ENCODE data around the gene NR6A1.

DNA sequence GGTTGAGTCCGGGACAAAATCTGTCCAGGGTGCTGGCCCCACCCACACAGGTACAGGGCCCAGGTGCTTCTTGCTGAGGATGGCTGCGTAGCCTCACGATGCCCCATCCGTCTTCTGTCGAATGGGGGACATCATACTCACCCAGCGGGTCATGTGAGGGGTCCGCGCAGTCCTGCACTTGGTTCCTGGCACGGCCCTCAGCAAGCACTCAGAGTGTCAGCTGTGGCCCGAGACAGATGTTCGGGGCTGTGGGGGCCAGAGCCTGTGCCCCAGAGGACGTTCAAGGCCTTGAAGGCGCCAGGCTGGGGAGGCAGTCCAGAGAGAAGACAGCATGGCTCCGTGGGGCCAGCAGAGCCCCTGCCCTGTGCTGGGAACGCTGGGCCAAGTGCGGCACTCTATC, 291.7 kb downstream of the NR6A1 start:
- TF ChIP-seq POLR2A (IDR thresholded peaks at IDR 0.05): no peak
- TF ChIP-seq, protein P1, sequence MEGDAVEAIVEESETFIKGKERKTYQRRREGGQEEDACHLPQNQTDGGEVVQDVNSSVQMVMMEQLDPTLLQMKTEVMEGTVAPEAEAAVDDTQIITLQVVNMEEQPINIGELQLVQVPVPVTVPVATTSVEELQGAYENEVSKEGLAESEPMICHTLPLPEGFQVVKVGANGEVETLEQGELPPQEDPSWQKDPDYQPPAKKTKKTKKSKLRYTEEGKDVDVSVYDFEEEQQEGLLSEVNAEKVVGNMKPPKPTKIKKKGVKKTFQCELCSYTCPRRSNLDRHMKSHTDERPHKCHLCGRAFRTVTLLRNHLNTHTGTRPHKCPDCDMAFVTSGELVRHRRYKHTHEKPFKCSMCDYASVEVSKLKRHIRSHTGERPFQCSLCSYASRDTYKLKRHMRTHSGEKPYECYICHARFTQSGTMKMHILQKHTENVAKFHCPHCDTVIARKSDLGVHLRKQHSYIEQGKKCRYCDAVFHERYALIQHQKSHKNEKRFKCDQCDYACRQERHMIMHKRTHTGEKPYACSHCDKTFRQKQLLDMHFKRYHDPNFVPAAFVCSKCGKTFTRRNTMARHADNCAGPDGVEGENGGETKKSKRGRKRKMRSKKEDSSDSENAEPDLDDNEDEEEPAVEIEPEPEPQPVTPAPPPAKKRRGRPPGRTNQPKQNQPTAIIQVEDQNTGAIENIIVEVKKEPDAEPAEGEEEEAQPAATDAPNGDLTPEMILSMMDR (IDR thresholded peaks at IDR 0.05): no peak
- TF ChIP-seq POLR2AphosphoS5 (IDR thresholded peaks at IDR 0.05): no peak
- no peak for TF ChIP-seq EP300 (IDR thresholded peaks at IDR 0.05)
